HG03520 (cell line): Measurements from ENCODE around the gene FAM234A.
A peak's percentile ranks its signal among the peaks of the same experiment; 100 is the strongest.
"Not testable (repeated sequence)": the region's sequence is repeated elsewhere in the genome, so short reads cannot be mapped to it uniquely, and the experiment has no call there.

Experiments
- ATAC-seq: cut with Tn5 transposase; IDR thresholded peaks from one replicate; pipeline ENCODE4 v1.9.1; 2021; ENCODE audit warnings: mild to moderate bottlenecking, moderate library complexity; ENCODE audit not compliant: unreplicated experiment

FAM234A gene

GRCh38 chr16:234468-235305 is at the start of gene FAM234A:
TSS of gene FAM234A (plus strand) at chr16:234821. CDS start at chr16:254414, 19,593 bp downstream.
- ATAC-seq = peak; percentile 77

- no peak for ATAC-seq
Observed at GRCh38 chr16:185213-185612, 49.4 kb upstream of the FAM234A start.

- no peak for ATAC-seq
Observed at GRCh38 chr16:185691-186090, 48.9 kb upstream of the FAM234A start.

GRCh38 chr16:187330-187729 is 47.3 kb upstream of the FAM234A start:
- ATAC-seq = no peak

GRCh38 chr16:188674-189073 is 45.9 kb upstream of the FAM234A start:
- no peak for ATAC-seq

GRCh38 chr16:189604-190186 is 44.9 kb upstream of the FAM234A start:
- ATAC-seq = no peak

- ATAC-seq = no peak
Observed at GRCh38 chr16:191831-192230, 42.8 kb upstream of the FAM234A start.

- no peak for ATAC-seq
Observed at GRCh38 chr16:192686-193085, 41.9 kb upstream of the FAM234A start.

- no peak for ATAC-seq
Observed at GRCh38 chr16:193441-193840, 41.2 kb upstream of the FAM234A start.

- ATAC-seq = no peak
Observed at GRCh38 chr16:194516-194915, 40.1 kb upstream of the FAM234A start.

- ATAC-seq = no peak
Observed at GRCh38 chr16:200388-200787, 34.2 kb upstream of the FAM234A start.

GRCh38 chr16:203246-203645 is 31.4 kb upstream of the FAM234A start:
- ATAC-seq = no peak

GRCh38 chr16:204046-204445 is 30.6 kb upstream of the FAM234A start:
- not testable (repeated sequence) for ATAC-seq

- ATAC-seq = not testable (repeated sequence)
Observed at GRCh38 chr16:209359-209758, 25.3 kb upstream of the FAM234A start.

GRCh38 chr16:211631-212180 is 22.9 kb upstream of the FAM234A start:
- ATAC-seq = not testable (repeated sequence)

- no peak for ATAC-seq
Observed at GRCh38 chr16:212999-213398, 21.6 kb upstream of the FAM234A start.

GRCh38 chr16:220021-220420 is 14.6 kb upstream of the FAM234A start:
- ATAC-seq = no peak

- ATAC-seq = no peak
Observed at GRCh38 chr16:228151-228851, 6.3 kb upstream of the FAM234A start.

GRCh38 chr16:228852-229730 is 5.5 kb upstream of the FAM234A start, which contains the start of gene LUC7L:
TSS of gene LUC7L (minus strand) at chr16:229449. CDS start at chr16:229339, 110 bp downstream.
- ATAC-seq = peak; percentile 66

- ATAC-seq = no peak
Observed at GRCh38 chr16:229731-230281, 4.8 kb upstream of the FAM234A start.
